ENCODE data around the gene TIPIN.

GRCh38 chr15:66327736-66328135, 28.7 kb downstream of the TIPIN start:
- TF ChIP-seq POLR2AphosphoS5 (IDR thresholded peaks at IDR 0.05; ENCODE audit: low read depth, low read length) (no peak), PBX3 (IDR thresholded peaks at IDR 0.05) (no peak), CTCF (IDR thresholded peaks at IDR 0.05) (no peak), MXI1 (IDR thresholded peaks at IDR 0.05; ENCODE audit: low read depth, low read length) (no peak), MEF2A (IDR thresholded peaks at IDR 0.05; ENCODE audit: borderline replicate concordance, low read depth) (no peak), USF2 (IDR thresholded peaks at IDR 0.05; ENCODE audit: borderline replicate concordance, low read depth, low read length) (no peak), NRF1 (IDR thresholded peaks at IDR 0.05; ENCODE audit: low read depth, low read length) (no peak)
